ENCODE measurements around the gene GPR84. TPM values are rescaled to one million over a fixed set of nuclear protein-coding genes. Genes with fewer than 3 reads are reported as not detected.

The GPR84 gene
- total and polyA plus RNA-seq, 9 of the 15 experiments (the other 6 are each of a cell fraction or from before 2014, with no cell fraction given), result 0.07 to 0.18 (median 0.11) TPM; not detected in 5

DNA sequence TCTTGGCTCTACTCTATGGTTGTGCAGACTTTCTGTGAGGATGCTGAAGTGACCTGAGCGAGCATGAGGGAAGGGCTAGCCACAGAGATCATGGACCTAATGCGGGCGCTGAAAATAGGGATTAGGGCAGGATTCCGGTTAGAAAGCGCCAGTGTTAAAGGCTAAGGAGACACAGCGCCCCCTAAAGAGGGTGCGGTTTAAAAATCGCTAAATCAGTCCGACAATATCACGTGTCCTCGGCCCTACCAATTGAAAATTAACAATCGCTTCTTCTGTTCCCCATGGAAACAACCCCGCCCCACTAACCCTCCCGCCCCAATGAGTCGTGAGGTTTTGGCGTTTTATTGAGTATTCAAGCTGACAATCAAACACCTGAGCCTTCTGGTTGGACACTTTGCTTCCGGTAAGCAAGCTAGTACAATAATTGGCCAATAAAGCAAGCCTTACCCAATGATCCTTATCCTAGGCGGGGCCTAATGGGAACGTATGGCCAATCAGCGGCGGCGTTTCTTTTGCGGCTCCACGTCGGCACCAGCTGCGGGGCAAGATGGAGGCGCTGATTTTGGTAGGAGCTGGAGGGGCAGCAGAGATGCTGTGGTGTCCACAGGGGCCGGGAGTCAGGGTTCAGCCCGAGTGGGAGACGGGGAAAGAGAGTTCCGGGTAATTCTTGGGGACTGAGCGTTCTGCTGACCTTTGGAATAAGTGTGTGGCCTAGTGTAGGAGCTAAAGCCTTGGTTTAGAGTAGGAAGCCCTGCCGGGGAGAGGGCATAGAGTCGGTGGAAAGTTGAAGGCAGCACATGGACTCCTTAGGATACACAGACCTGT is 39.5 kb downstream of the GPR84 start, which contains the start of gene COPZ1 (continued):
- TF ChIP-seq KLF13 (tag; IDR thresholded peaks at IDR 0.05; ENCODE audit: borderline replicate concordance, low read depth), result no peak
- peak; percentile 19 for TF ChIP-seq TOE1 (IDR thresholded peaks at IDR 0.05; ENCODE audit: borderline replicate concordance)
- TF ChIP-seq TOE1 (CRISPR knock-in tag; IDR thresholded peaks at IDR 0.05; ENCODE audit: borderline replicate concordance, low read depth), result 0 out of 2 replicates have a peak, but pooled peaks have one; percentile 47
- TF ChIP-seq, protein P1, sequence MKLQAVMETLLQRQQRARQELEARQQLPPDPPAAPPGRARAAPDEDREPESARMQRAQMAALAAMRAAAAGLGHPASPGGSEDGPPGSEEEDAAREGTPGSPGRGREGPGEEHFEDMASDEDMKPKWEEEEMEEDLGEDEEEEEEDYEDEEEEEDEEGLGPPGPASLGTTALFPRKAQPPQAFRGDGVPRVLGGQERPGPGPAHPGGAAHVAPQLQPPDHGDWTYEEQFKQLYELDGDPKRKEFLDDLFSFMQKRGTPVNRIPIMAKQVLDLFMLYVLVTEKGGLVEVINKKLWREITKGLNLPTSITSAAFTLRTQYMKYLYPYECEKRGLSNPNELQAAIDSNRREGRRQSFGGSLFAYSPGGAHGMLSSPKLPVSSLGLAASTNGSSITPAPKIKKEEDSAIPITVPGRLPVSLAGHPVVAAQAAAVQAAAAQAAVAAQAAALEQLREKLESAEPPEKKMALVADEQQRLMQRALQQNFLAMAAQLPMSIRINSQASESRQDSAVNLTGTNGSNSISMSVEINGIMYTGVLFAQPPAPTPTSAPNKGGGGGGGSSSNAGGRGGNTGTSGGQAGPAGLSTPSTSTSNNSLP (IDR thresholded peaks at IDR 0.05; ENCODE audit: borderline replicate concordance, low read depth, low read length), result 0 out of 2 replicates have a peak, but pooled peaks have one; percentile 34
- peak; percentile 98 for TF ChIP-seq TAF9B (IDR thresholded peaks at IDR 0.05; ENCODE audit: partially characterized antibody)
- TF ChIP-seq, protein P2, sequence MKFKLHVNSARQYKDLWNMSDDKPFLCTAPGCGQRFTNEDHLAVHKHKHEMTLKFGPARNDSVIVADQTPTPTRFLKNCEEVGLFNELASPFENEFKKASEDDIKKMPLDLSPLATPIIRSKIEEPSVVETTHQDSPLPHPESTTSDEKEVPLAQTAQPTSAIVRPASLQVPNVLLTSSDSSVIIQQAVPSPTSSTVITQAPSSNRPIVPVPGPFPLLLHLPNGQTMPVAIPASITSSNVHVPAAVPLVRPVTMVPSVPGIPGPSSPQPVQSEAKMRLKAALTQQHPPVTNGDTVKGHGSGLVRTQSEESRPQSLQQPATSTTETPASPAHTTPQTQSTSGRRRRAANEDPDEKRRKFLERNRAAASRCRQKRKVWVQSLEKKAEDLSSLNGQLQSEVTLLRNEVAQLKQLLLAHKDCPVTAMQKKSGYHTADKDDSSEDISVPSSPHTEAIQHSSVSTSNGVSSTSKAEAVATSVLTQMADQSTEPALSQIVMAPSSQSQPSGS (CRISPR knock-in tag; IDR thresholded peaks at IDR 0.05), result no peak
- TF ChIP-seq POLR2G (IDR thresholded peaks at IDR 0.05; ENCODE audit: low read depth, low read length), result peak; percentile 91
- TF ChIP-seq C11orf30 (IDR thresholded peaks at IDR 0.05; ENCODE audit: low read depth), result peak; percentile 80
- TF ChIP-seq, protein P3, sequence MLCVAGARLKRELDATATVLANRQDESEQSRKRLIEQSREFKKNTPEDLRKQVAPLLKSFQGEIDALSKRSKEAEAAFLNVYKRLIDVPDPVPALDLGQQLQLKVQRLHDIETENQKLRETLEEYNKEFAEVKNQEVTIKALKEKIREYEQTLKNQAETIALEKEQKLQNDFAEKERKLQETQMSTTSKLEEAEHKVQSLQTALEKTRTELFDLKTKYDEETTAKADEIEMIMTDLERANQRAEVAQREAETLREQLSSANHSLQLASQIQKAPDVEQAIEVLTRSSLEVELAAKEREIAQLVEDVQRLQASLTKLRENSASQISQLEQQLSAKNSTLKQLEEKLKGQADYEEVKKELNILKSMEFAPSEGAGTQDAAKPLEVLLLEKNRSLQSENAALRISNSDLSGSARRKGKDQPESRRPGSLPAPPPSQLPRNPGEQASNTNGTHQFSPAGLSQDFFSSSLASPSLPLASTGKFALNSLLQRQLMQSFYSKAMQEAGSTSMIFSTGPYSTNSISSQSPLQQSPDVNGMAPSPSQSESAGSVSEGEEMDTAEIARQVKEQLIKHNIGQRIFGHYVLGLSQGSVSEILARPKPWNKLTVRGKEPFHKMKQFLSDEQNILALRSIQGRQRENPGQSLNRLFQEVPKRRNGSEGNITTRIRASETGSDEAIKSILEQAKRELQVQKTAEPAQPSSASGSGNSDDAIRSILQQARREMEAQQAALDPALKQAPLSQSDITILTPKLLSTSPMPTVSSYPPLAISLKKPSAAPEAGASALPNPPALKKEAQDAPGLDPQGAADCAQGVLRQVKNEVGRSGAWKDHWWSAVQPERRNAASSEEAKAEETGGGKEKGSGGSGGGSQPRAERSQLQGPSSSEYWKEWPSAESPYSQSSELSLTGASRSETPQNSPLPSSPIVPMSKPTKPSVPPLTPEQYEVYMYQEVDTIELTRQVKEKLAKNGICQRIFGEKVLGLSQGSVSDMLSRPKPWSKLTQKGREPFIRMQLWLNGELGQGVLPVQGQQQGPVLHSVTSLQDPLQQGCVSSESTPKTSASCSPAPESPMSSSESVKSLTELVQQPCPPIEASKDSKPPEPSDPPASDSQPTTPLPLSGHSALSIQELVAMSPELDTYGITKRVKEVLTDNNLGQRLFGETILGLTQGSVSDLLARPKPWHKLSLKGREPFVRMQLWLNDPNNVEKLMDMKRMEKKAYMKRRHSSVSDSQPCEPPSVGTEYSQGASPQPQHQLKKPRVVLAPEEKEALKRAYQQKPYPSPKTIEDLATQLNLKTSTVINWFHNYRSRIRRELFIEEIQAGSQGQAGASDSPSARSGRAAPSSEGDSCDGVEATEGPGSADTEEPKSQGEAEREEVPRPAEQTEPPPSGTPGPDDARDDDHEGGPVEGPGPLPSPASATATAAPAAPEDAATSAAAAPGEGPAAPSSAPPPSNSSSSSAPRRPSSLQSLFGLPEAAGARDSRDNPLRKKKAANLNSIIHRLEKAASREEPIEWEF (CRISPR knock-in tag; IDR thresholded peaks at IDR 0.05), result no peak
- TF ChIP-seq BRD4 (IDR thresholded peaks at IDR 0.05), result peak; percentile 99
- no peak for TF ChIP-seq ZNF77 (CRISPR knock-in tag; IDR thresholded peaks at IDR 0.05)
- TF ChIP-seq ZSCAN32 (CRISPR knock-in tag; IDR thresholded peaks at IDR 0.05), result peak; percentile 33; the same call in 1 of the 2 replicates
- TF ChIP-seq MYBL2 (IDR thresholded peaks at IDR 0.05; ENCODE audit: low read depth), result no peak
- no peak for TF ChIP-seq MYBL2 (CRISPR knock-in tag; IDR thresholded peaks at IDR 0.05; ENCODE audit: borderline replicate concordance)
- TF ChIP-seq SUPT5H (IDR thresholded peaks at IDR 0.05), result peak; percentile 95
- peak; percentile 65 for TF ChIP-seq HCFC1 (IDR thresholded peaks at IDR 0.05; ENCODE audit: low read depth, low read length)

Data from K562 (cell line).